ENCODE data around the gene MRPS18A. TPM values are rescaled to one million over a fixed set of nuclear protein-coding genes. Genes with fewer than 3 reads are reported as not detected.

The MRPS18A gene
- total and polyA plus RNA-seq, 9 of the 15 experiments (the other 6 are each of a cell fraction or from before 2014, with no cell fraction given), result 87.5 to 243 (median 125) TPM

- TF ChIP-seq REST (IDR thresholded peaks at IDR 0.05; ENCODE audit: borderline replicate concordance) (peak; percentile 99), REST (CRISPR knock-in tag; IDR thresholded peaks at IDR 0.05; ENCODE audit: low read depth) (peak; percentile 97), RERE (CRISPR knock-in tag; IDR thresholded peaks at IDR 0.05; ENCODE audit: borderline replicate concordance) (no peak), ZNF561 (CRISPR knock-in tag; conservative IDR thresholded peaks at IDR 0.05) (no peak), PPARD (CRISPR knock-in tag; IDR thresholded peaks at IDR 0.05) (no peak), TFAP4 (CRISPR knock-in tag; IDR thresholded peaks at IDR 0.05; ENCODE audit: borderline replicate concordance) (peak; percentile 59; the same call in 1 of the 2 replicates), TRIM24 (IDR thresholded peaks at IDR 0.05) (peak; percentile 42 to 73; a peak in 3 of 4 replicates), TAL1 (IDR thresholded peaks at IDR 0.05) (no peak; the same call in 1 of the 2 replicates), ATF1 (CRISPR knock-in tag; IDR thresholded peaks at IDR 0.05) (no peak), ATF1 (tag; IDR thresholded peaks at IDR 0.05) (peak; percentile 83)
- TF ChIP-seq, protein P1, sequence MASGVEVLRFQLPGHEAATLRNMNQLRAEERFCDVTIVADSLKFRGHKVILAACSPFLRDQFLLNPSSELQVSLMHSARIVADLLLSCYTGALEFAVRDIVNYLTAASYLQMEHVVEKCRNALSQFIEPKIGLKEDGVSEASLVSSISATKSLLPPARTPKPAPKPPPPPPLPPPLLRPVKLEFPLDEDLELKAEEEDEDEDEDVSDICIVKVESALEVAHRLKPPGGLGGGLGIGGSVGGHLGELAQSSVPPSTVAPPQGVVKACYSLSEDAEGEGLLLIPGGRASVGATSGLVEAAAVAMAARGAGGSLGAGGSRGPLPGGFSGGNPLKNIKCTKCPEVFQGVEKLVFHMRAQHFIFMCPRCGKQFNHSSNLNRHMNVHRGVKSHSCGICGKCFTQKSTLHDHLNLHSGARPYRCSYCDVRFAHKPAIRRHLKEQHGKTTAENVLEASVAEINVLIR (CRISPR knock-in tag; IDR thresholded peaks at IDR 0.05), result peak; percentile 24; the same call in 1 of the 2 replicates
These were observed 51.9 kb downstream of the MRPS18A start, which contains the start of gene MAD2L1BP (continued) for GRCh38 chr6:43635387-43636307.
